NCI-H1694 treated with DMSO at 0.1 percent for 48 hours (cell line): ENCODE measurements around the gene PTTG2.
A peak's percentile ranks its signal among the peaks of the same experiment; 100 is the strongest.
"Not testable (repeated sequence)": the region's sequence is repeated elsewhere in the genome, so short reads cannot be mapped to it uniquely, and the experiment has no call there.

Source experiments
- DNase-seq: peaks from one replicate; lab custom pipeline; 2025; lab: John Stamatoyannopoulos, UW

The PTTG2 gene

DNA sequence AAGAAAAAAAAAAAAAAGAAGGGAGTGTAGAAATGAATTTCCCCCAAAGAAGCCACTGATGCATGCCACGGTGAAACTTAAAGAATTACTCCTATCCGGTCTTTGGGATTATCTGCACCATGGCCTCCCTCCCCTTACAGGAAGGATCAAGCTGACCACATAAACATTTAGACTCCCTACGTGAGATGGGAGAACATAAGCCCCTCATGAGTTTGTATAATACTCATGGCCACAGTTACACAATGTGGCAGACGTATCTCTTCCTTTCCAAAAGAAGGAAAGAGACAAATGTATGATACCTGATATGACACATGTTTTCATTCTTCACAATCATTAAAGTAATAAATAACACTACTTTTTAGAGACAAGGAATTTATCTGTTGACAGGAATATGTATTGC, 3.3 kb upstream of the PTTG2 start:
- no peak for DNase-seq

DNA sequence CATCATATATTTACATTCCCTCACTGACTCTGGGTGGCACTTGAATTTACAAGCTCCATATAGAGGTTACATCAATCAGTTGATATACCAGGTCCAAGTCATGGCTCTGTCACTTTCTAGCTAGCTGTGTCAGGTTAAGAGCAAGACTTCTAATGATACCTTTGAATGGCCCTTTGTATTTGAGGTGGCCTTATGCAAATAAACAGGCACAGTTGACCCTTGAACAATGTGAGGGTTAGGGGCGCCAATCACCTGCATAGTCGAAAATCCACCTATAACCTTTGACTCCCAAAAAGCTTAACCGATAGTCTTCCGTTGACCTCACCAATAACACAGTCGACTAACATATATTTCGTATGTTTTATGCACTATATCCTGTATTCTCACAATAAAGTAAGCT, 1.3 kb upstream of the PTTG2 start:
- no peak for DNase-seq

DNA sequence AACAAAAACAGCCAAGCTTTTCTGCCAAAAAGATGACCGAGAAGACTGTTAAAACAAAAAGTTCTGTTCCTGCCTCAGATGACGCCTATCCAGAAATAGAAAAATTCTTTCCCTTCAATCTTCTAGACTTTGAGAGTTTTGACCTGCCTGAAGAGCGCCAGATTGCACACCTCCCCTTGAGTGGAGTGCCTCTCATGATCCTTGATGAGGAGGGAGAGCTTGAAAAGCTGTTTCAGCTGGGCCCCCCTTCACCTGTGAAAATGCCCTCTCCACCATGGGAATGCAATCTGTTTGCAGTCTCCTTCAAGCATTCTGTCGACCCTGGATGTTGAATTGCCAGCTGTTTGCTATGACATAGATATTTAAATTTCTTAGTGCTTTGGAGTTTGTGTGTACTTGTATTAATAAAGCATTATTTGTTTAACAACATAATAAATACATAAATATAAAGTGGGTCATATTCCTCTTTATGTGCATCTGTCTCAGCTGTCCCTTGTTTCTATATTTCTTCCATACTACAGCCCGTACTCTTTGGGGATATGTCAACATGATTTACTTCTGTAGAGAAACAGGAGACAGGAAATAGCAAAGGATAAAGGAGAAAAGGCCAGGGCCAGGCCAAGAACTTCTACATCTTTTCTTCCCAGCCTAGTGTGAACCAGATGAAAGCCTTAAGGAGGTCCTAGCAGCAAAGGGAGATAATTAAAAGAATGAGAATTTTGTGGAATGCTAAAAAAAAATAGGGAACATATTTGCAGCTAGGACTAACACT, 667 bp downstream of the PTTG2 start:
- no peak for DNase-seq

DNA sequence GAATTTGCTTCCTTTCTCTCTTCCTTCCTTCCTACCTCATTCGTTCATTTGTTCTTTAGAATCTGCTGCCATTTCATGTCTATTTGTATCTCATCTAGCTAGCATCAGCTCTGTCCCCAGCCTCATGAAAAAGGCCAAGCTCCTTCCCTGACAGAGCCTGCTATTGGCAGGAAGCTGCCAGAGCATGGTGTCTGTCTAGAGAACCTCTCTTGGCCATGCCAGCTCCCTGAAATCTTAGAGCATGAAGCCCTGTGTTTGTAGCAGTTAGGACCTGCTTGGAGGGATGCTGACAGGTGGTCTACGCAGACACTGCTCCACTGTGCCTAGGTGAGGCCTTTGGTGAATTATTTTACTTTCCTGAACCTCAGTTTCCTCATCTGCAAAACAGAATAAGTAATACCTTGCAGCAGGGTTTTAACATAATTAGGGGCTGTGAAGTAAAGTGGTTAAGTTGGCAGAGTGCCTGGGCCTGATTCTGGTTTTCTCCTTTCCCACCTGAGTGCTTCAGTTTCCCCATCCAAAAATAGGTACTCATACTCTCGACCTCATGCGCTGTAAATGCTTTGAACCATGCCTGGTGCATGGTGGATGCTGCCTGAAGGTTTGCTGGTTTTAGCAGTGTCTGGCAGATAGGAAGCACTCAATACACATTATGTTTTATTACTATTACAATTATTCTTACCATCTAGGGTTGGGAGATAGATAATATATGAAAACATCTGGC, 4.7 kb downstream of the PTTG2 start:
- DNase-seq = no peak

DNA sequence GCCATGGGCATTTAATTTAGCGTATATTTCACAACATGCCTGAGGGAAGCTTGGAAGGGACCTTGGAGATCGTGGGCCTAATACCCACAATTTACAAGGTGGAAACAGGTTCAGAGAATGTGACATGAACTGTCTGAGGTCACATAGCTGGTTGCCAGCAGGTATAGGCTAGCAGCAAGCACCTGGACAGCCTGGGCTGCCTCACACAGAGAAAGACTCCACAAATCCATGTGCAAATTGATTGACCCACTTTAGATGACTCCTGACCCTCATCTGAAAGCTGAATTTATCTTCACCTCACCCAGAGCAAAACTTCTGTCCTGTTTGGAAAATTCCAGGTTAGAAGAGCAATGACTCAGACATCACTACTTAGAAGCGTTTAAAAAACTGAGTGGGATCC, 5.8 kb downstream of the PTTG2 start:
- no peak for DNase-seq

DNA sequence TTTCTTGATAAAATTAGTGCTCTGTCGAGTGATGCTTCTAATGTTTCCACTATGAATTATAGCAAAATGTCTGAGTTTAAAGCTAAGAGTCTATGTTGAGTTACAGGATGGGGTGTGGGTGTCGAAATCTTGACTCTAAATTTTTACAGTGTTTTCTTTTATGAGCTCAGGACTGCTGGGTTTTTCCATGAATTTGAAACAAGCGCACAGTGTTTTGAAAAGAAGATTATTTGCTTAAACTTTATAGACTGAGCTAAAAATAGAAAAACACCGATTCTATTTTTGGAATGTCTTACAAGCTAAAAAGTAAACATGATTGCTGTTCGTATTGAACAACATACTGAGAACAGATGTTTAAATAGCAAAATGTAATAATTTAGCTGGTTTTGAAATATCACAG, 7.5 kb downstream of the PTTG2 start:
- DNase-seq = no peak

DNA sequence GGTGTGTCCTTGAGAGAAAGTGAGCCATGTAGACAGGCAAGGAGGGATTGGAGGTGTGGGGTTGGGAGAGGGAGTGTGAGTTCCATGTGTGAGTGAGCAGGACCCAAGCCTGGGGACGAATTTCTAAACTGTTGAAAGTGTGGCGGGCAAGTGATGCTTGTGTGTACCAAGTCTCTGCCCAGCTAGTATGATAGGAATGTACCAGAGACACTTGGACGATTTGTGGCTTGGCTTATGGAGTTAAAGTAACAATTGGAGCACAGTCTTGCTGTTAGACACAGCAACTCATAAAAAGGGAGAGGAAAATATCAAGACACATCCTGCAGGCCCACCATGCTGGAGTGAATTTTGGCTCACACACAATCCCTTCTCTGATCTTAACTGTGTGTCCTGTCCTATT, 8.5 kb downstream of the PTTG2 start:
- DNase-seq = no peak

DNA sequence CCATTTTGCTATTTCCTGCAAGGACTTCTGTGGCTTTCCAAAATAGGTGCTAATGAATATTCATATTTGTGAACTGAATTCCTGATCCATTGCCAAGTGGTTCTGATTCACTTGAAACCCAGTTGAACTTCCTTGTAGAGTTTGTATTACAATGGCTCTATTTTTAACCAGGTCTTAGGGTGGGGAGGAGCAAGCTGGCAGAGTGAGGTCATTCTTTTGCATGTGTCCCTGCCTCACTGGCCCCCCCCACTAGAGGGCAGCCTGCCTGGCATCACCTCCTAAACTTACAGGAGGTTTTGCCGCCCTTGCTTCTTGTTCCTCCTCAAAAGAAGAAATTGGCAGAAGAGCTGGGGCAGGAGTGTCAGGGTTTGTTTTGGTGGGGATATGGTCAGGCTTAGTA, 10.5 kb downstream of the PTTG2 start:
- no peak for DNase-seq

DNA sequence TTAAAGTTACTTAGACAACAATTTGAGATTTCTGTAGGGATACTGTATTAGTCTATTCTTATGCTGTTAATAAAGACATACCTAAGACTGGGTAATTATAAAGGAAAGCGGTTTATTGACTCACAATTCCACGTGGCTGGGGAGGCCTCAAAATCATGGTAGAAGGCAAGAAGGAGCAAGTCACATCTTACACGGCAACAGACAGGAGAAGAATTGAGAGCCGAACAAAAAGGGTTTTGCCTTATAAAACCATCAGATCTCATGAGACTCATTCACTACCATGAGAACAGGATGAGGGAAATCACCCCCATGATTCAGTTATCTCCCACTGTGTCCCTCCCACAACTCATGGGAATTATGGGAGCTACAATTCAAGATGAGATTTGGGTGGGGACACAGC, 11.0 kb downstream of the PTTG2 start:
- no peak for DNase-seq

DNA sequence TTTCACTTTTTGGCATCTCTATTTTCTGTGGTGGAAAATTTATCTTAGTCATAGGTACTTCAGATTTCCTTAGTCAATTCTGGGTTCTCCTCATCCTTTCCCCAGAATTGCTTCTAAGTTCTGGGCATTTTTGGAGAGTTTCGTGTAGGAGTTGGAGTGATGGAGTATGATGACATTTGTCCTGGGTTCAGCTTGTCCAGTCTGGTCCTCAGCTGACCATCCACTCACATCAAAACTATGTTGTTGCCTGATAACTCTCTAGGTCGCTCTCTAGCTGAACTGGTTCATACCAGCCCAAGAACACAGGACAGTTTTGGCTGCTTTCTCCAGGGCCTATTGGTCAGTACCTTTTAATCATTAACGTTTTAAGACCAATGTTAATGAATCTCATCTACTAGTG, 13.2 kb downstream of the PTTG2 start:
- no peak for DNase-seq

DNA sequence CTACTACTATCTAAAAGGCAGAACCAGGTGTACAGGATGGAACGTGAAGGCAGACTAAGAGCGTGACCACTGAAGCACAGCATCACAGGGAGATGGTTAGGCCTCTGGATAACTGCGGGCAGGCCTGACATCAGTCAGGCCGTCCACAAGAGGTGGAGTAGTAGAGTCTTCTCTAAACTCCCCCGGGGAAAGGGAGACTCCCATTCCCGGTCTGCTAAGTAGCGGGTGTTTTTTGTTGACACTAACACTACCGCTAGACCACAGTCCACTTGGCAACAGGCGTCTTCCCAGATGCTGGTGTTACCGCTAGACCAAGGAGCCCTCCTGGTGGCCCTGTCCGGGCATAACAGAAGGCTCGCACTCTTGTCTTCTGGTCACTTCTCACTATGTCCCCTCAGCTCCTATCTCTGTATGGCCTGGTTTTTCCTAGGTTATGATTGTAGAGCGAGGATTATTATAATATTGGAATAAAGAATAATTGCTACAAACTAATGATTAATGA, 15.2 kb downstream of the PTTG2 start:
- not testable (repeated sequence) for DNase-seq

DNA sequence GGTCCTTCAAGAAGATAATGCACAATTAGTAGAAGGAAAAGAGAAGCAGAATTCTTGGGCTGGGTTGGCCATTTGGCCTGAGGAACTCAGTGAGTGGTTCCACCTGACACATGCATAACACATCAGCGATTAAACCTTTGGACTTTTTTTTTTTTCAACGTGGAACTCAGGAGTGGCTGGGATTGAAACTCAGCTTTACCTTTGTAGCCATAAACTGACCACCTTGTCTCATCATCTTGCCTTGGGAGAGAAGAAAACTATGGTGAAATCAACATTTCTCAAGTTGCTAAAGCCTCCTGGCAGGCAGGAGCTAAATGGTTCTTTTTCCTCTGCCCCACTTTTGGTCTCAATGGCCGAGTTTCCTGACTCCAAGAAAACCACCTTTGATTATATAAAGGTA, 16.3 kb downstream of the PTTG2 start:
- no peak for DNase-seq

DNA sequence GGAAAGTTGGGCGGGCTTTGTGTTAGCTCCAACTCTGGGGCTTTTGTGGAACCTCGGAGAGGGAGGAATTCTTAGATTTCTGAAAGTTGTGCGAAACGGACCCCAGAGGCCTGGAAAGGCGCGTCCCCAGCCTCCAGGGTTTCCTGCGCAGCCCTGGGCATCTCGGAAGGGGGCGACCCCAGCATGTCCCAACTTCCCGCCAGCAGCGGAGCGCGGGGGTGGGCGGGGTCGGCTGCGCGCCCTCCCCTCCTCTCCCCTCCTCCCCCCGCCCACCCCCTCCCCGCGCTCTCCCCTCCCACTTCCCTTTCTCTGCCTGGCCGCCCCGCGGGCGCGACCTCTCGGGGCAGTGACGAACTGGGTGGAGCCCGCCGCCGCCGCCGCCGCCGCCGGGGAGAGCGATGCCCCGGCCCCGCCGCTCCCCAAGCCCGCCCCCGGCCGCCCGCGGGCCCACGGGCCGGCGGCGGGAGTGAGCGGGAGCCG, 16.8 kb downstream of the PTTG2 start:
- DNase-seq = peak; percentile 13

DNA sequence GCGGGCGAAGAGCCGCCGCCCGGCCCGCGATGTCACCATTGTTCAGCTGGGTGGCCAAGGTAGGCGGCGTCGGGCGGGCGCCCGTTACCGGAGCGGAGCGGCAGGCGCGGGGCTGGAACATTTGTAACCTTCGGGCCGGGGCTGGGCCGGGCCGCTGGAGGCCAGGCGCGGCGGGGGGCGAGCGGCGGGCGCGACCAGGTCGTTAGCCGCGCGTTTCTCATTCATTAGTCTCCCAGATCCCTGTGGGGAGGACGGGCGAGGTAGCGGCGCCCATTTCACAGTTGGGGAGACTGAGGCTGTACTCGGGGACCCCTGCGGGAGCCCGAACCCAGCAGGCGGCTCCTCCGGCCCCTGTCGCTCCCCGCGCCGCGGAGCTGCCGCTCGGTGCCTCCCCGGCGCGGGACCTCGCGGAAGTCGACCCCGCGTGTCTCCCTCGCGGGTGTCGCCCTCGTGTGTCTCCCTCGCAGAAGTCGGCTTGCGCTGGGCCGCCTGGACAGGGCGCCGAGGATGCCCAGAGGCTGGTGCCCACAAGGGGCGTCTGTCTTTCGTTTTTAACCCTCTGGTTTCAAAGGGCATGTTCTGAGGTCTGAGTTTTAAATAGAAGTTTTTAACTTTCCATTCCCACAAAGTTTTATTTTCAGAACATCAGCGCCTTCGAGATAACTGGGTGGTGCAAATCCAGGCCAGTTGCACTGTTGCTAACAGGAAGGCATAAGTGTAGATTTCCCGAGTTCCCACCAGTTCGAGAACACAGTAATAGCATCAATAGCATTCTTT, 17.5 kb downstream of the PTTG2 start:
- DNase-seq = peak; percentile 16

DNA sequence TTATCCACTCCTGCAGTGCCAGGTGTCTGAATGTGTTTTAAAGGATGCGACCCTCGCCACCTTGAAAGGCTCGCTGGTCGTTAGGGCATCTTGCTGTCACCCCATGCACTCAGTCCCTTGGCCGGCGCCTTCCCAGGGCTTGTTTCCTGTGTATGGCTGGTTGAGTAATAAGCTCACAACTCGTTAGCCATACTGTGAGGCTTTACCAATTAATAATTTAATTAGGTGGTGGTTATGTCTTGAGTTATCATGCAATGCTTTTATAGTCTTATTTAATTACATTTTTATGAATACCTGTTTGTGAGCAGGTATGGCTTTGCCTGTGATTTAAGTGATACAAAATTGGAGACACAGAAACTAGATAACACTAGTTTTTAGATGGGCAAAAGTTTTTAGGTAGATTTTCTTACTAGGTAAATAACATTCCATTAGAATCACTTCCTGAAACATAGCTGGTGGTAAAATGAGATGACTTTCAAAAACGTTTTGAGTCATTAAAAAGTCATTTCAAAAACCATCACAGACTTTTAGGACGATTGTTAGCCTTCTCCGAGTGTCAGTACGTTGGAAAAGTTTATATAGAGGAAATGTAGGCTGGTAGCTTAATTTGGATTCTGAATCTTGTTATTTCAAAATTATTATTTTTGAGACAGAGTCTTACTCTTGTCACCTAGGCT, 18.2 kb downstream of the PTTG2 start:
- DNase-seq = no peak

DNA sequence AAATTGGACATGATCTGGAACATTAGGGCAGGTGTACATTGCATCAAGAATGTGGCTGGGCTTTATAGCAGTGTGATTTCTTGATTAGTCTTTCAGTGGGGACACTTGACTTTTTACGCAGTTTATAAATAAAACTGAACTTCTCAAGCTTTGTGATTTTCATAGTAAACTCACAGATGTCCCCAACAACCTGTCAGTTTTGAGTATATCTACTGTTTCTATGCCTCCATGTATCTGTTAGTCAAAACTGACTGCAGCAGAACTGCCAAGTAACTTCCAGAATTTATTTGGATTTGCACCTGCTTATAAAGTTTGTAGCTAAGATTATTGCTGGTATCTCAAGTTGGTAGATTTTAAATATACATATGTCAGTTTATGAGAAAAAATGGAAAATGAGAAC, 20.0 kb downstream of the PTTG2 start:
- no peak for DNase-seq

DNA sequence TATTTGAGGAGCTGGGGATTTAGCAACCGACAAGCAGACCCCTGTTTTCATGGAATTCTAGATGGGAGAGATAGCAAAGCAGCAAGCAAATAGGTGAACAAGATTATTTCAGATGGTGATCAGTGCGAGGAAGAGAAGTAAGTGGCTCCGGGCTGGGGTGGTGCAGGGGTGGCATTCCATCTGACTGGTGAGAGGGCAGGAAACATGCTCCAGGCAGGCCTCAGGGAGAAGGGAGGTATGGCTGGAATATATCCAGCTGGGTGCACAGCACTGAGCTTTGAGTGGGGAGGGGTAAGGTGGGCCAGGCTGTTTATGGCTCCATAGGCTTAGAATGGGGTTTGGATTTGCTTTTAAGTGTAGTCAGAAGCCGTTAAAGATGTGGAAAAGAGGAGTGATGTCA, 21.2 kb downstream of the PTTG2 start:
- no peak for DNase-seq

DNA sequence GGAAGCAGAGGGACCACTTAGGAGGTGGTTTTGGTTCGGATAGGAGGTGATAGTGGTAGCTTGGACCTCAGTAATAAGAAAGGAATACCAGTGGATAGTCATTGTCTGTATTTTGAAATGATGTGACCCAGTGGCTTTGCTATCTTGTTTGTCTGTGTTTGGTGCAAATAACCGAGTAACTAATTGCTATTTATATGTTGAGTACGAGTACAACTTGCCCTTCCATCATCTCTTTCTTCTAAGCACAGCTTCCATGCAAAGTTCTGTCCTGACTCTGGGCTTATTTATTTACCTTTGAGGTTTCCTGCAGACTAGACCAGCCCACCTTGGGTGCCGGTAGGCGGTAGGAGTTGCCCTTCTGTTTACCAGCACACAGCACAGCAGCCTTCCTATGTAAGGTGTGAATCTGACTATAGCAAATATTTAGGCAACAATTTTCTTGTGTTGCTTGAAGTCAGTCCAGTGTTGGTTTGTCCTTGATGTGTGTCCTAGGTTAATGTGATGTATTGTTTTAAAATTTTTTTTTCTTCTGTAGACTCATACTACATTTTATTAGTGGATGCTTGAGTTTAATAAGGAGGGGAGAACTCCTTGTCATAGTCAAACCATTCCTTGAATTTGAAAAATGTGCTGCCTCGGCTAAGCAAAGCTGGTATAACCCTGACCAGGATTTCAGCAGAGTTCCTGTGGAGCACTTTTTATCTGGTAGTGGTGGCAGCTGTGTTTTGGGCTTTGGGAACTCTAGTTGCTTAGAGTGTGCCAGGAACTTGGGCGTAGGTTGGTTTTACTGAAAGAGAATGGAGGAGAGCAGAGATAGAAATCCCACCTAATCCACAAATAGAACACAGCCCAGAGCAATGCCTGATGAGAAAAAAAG, 21.9 kb downstream of the PTTG2 start:
- DNase-seq = no peak

DNA sequence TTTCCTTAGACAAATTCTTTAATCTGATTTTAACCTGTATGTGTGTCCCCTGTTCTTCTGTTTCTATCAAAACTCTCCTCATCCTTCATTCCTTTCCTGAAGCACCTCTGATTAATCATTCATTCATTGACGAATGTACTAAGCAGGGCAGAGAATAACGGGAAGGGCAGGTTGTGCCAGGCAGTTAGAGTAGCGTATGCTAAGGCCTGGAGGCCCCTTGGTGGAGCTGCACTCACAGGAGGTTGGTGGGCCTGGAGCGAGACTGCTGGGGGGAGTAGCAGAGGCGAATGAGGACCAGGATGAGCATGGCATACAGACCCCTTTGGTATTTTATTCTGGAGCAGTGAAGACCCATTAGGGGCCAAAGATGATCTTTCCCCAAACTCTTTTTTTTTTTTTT, 22.5 kb downstream of the PTTG2 start:
- DNase-seq = no peak

DNA sequence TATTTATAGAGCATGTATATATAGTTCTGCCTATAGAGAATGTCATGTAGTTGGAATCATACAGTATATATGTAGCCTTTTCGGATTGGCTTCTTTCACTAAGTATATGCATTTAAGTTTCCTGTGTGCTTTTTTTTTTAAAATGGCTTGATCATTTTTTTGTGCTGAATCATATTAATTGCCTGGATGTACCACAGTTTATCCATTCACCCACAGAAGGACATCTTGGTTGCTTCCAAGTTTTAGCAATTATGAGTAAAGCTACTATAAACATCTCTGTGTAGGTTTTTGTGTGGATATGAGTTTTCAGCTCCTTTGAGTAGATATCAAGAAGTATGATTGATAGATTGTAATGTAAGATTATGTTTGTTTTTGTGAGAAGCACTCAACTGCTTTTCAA, 23.8 kb downstream of the PTTG2 start:
- no peak for DNase-seq

DNA sequence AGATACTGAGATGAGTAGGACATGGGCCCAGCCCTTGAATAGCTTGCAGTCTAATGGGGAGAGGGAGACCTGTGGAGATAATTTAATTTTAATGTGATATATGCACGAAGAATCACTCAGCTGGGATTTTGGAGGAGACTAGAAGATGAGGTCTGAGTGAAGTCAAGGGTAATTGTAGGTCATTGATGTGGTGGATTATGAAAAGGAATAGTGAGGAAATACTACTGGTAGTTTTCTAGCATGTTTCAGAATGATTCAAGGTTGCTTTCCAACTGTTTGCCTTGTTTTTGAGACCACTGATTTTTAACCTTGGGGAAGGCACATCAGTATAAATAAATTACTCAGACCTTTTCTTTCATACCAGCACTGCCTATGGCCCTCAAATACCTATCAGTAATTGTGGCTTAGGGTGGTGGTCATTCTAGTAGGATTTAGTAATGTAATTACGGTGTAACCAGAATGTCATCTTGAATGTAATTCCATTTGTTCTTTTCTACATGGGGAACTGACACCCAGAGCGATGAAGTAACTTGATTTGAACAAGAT, 25.6 kb downstream of the PTTG2 start:
- no peak for DNase-seq
